ENCODE measurements around the gene RAB12.

DNA sequence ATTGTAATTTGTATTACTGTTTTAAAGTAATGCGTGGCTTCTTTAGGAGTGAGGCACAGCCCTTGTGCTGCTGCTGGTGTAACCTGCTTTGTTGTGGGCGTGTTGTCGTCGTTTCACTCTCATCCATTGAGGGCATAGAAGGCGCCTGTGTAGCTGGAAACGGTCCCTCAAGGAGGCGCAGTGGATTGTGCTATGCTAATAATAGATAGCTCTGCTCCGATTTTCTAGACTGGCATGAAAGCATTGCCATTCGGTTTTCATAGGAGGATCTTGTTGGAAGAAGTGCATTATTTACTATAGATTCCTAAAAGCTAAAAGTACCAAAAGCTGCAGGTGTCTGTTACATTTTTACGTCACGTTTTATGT lies 17.9 kb downstream of the RAB12 start:
- TF ChIP-seq EZH2 (IDR thresholded peaks at IDR 0.05; ENCODE audit: borderline replicate concordance, low read depth, low read length, poor library complexity, severe bottlenecking) = no peak
- TF ChIP-seq, protein P1, sequence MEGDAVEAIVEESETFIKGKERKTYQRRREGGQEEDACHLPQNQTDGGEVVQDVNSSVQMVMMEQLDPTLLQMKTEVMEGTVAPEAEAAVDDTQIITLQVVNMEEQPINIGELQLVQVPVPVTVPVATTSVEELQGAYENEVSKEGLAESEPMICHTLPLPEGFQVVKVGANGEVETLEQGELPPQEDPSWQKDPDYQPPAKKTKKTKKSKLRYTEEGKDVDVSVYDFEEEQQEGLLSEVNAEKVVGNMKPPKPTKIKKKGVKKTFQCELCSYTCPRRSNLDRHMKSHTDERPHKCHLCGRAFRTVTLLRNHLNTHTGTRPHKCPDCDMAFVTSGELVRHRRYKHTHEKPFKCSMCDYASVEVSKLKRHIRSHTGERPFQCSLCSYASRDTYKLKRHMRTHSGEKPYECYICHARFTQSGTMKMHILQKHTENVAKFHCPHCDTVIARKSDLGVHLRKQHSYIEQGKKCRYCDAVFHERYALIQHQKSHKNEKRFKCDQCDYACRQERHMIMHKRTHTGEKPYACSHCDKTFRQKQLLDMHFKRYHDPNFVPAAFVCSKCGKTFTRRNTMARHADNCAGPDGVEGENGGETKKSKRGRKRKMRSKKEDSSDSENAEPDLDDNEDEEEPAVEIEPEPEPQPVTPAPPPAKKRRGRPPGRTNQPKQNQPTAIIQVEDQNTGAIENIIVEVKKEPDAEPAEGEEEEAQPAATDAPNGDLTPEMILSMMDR (conservative IDR thresholded peaks at IDR 0.05; ENCODE audit: low read depth, low read length) = no peak

All from A673 (cell line).